NCI-H446 treated with DMSO at 0.1 percent for 48 hours (cell line): ENCODE data around the gene CDH24.

Source experiments
- DNase-seq: peaks from one replicate; lab custom pipeline; 2025; lab: John Stamatoyannopoulos, UW

Gene CDH24

DNA sequence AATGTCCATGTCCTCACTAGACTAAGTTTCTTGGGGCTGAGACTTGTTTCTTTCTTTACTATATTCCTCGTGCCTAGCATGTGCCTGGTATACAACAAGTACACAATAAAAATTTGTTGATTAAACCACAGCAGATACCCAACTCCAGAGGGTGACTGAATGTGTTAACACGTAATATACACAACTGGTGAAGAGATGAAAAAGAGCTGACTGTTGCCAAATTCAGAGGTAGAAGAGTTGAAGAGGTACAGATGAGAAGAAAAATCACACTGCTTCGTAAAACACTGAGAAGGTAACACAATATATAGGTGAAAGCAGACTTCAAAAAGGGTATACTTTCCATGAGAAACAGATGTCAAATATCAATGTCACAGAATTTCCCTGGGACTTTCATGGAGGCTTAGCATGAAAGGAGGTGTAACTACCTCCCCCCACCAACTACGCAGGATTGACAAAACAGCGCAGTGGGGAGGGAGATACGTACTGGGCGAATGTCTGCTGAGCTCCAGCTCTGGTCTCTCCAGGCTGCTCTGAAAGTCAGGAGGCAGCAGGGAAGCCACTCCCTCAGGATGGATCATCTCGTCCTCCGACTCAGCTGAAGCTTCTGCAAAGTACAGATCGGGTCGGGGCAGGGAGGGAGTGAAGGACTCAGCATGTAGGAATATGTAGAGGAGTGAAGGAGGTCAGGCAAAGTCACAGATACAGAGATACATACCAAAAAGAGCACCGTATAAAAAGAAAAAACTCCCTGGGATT lies 32.4 kb upstream of the CDH24 start:
- no peak for DNase-seq

DNA sequence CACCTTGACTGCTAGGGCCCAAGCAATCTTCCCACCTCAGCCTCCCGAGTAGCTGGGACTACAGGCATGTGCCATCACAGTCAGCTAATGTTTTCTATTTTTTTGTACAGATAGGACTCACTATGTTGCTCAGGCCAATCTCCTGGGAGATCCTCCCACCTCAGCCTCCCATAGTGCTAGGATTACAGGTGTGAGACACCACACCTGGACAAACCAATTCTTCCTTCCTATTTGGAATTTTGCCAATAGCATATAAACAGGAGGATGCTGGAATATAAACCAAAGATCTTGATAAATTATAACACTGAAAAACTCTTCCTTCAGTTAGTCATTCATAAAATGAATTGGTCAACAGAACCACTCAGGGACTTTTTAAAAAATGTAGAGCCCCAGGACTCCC lies 29.2 kb upstream of the CDH24 start:
- DNase-seq: no peak

GRCh38 chr14:23085458-23085857 lies 28.1 kb upstream of the CDH24 start:
- no peak for DNase-seq

DNA sequence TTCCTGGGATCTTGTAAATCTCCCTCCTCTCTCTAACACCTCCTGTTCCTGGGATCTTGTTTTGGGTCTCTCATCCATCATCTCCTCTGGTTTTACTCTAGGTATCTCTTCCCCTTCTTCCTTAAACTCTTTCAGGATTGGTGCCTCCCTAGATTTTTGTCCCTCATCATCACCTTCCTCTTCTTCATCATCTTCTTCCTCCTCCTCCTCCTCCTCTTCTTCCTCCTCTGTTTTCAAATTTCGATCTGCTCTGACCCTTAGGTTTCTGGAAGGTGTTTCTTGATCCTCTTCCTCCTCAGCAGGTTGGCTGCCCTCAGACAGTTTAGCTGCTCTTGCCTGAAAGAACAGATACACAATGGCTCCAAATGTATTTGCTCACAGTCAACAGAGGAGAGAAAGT lies 23.2 kb upstream of the CDH24 start:
- no peak for DNase-seq

GRCh38 chr14:23079716-23080115 lies 22.4 kb upstream of the CDH24 start:
- no peak for DNase-seq

DNA sequence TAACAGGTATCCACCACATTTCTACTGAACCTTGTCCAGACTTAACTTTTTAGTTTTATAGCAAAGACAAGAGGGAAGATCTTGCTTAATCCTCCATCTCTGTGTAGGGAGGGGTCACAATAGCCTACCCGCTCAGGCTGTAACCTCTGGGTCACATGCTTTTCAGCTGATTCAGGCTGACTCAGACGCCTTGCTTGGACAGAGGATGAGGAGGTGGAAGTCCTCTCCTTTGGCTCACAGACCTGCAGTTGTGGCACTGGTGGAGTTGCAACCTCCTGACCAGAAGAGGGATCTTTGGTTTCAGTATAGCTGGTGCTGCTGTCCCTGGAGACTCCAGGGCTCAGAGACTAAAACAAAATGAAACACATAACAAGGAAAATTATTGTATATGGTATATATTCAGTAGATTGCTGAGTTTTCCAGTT lies 21.4 kb upstream of the CDH24 start:
- DNase-seq: no peak

GRCh38 chr14:23077962-23078361 lies 20.6 kb upstream of the CDH24 start:
- no peak for DNase-seq

GRCh38 chr14:23076785-23077408 lies 19.6 kb upstream of the CDH24 start:
- DNase-seq: no peak

DNA sequence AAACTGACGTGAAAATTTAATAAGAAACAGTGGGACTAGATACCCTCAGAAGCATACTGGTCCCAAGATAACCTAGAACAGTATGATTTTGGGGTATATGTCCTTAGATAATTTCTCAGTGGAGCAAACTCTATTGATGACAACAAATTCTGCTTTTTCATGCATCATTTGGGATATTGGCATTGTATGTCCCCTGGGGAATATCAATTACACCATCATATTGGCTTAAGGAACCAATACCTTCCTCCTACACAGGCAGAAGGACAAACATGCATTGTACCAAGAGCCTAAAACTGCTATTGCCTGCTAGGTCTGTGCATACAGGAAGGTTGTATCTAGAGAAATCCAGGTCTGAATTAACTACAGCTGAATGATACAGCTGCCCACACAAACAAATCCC lies 17.6 kb upstream of the CDH24 start:
- no peak for DNase-seq

- DNase-seq: no peak
These were observed 14.7 kb upstream of the CDH24 start for GRCh38 chr14:23071921-23072539.

DNA sequence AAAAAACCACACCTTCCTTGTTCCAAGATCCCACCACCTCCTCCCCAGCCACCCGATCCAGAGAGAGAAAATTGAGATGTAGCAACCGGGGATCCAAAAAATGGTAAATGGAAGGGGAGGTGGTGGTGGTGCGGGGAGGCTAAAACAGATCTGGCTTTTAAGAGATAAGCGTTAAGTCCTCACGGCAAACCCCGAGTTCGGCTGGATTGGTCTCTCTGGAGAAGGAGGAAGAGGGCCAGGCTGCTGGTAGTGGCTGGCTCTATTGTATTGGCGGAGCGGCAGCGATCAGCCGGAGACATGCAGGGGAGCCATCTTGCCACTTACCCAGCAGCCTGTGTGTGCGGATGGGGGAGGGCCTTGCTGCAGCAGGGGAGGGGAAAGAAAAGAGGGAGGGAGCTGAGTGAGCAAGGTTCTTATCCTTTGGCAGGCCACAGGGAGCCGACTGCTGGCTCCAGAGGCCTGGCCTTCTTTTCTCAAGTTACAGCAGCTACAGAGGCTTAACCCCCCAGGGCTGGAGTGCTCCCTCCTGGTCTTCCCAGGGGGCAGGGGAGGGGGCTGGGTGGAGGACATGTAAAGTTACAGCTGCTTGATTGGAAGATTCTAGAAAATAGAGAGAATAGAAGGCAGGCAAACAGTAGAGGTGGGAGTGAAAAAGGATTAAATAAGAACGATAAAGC lies 14.1 kb upstream of the CDH24 start:
- DNase-seq: no peak

DNA sequence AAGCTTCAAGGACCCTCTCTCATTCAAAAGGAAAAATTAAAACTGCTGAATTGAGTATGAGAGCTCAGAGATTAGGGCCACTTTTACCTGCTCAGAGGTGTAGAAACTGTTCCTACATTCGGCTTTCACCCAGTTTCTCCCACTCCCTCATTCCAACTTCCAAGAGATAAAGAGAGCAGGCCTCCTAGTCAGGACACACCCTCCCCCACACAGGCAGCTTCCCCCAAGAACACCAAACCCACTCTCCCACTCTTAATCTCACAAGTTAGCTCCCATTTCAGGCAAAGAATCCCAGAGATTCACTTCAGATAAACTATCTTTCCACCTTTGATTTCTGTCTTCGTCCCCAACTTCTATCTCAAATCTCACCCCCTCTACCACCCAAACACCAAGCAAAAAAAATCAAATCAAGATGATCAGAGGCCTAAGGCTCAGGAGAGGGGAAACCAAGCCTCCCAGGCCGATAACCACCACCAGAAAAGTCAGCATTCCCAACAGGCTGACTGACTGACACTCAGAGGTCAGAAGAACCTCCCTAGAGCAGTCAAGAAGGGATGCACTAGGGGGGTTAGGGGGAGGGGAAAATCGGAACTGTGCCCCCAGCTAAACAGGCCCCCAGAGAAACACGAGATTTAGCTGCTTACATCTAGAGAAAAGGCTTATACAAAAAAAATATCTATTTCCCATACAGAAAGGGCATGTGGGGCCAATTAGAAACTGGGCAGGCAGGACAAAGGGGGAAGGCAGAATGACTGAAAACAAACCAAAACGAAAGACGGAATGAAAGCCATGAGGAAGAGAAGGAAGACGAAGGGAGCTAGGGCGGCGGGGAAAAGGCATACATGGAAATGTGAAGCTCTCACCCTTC lies 13.2 kb upstream of the CDH24 start:
- DNase-seq: no peak

DNA sequence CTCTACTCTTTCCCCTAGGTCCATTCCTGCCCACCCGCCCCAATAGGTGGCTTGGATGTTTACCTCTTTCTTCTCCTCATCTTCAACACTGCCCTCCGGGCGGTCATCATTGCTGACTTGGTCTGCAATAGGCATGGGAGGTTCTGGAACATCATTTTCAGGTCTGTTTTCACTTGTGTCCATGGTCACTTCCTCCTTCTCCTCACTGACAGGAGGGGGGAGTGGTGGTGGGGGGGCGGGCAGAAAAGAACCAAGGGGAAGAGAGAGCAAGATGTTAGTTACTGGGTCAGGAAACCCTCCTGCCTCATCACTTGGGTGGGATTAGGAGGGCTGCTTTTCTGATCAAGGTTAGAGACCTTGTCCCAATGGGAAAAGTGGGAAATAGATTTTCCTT lies 12.1 kb upstream of the CDH24 start:
- DNase-seq: no peak

- no peak for DNase-seq
These were observed 11.6 kb upstream of the CDH24 start for GRCh38 chr14:23068789-23069412.

GRCh38 chr14:23067847-23068788 lies 10.8 kb upstream of the CDH24 start:
- no peak for DNase-seq

DNA sequence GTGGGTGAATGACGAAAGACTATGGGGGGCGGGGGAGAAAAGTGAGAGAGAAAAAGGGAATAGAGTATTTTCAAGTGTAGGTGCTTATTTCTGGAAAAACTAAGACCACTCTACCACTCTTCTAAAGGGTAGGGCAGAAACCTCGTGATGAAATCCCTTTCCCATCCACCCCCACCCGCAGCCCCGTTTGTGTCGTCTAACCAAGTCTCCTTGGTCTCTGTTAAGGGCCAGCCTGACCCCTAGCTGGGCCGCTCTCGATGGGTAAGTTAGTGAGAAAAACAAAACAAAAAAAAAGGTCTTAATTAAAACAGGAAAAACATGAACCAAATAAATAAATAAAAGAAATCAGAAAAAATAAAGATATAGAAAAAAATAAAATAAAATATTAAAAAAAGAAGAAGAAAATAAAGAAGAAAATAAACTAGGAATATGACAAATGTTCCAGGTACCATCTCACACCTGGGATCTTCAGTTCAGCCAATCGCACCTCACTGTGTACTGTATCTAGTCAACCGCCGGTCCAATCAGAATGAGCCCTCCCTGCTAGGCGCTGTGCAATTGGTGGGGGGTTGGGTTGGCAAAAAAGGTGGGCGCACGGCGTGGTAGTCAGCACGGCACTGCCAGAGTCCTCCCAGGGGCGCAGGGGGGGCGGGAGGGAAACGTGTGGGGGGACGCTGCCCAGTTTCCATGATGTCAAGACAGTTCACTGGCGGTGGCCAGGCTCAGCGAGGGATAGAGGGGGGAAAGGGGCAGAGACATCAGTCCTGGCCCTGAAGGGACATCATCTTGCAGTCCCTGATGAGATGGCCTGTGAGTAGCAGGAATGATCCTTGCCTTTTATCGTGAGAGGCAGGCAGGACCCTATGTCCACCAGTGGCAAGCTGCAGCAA lies 9.8 kb upstream of the CDH24 start:
- DNase-seq: no peak

GRCh38 chr14:23066368-23066767 lies 9.0 kb upstream of the CDH24 start:
- DNase-seq: no peak

DNA sequence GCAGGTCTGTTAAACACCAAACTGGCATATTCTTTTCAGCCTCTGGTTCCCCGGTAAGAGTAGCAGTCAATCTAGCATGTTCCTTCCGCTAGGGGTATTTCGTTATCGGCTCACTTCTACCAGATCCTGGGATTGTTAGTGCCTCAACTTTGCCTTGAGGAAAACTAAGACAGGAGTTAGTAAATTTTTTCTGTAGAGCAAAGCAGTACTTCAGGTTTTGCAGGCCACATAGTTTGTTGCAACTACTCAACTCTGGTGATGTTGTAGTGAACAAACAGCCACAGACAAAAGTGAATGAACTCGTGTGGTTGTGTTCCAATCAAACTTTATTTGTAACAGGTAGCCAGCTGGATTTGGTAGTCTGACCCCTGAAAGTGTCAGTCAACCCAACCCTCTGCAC lies 6.3 kb upstream of the CDH24 start:
- DNase-seq: no peak

GRCh38 chr14:23062002-23062401 lies 4.7 kb upstream of the CDH24 start:
- DNase-seq: no peak
